OCI-LY1 (cell line): Measurements from ENCODE around the gene SRP14.

Experiments used
- H2AFZ ChIP-seq: fragments of 200-600 bp; sonication (generic), shearing (Covaris generic); 2 replicates; pipeline ENCODE4 v1.6.0; 2014; ENCODE audit warnings: antibody characterized with exemption, mild to moderate bottlenecking, low read length
- H3F3A ChIP-seq: fragments of 200-600 bp; sonication (generic), shearing (Covaris generic); 2 replicates; pipeline ENCODE4 v1.6.0; 2014; ENCODE audit warnings: mild to moderate bottlenecking, antibody characterized with exemption, low read length, moderate library complexity; ENCODE audit not compliant: insufficient read depth
- H3K27ac ChIP-seq: fragments of 200-600 bp; sonication (generic); 2 replicates; pipeline ENCODE4 v1.5.1; 2014; ENCODE audit warnings: low read length, mixed run types, mild to moderate bottlenecking, low read depth; ENCODE audit not compliant: poor library complexity, severe bottlenecking
- H3K27me3 ChIP-seq: fragments of 200-600 bp; sonication (generic); 2 replicates; pipeline ENCODE4 v1.6.0; 2014; ENCODE audit warnings: antibody characterized with exemption, mild to moderate bottlenecking, low read length, moderate library complexity; ENCODE audit not compliant: insufficient read depth
- H3K36me3 ChIP-seq: fragments of 200-600 bp; sonication (generic); 2 replicates; pipeline ENCODE4 v1.6.1; 2014; ENCODE audit warnings: mild to moderate bottlenecking, antibody characterized with exemption, low read length, moderate library complexity, mixed read lengths; ENCODE audit not compliant: insufficient read depth
- H3K4me1 ChIP-seq: fragments of 200-600 bp; sonication (generic); 2 replicates; pipeline ENCODE4 v1.5.1; 2014; ENCODE audit warnings: mild to moderate bottlenecking, low read length, moderate library complexity; ENCODE audit not compliant: insufficient read depth, severe bottlenecking
- H3K4me2 ChIP-seq: fragments of 200-600 bp; sonication (generic), shearing (Covaris generic); 2 replicates; pipeline ENCODE4 v1.6.1; 2014; ENCODE audit warnings: low read length
- H3K4me3 ChIP-seq: fragments of 200-600 bp; sonication (generic); 2 replicates; pipeline ENCODE4 v1.5.1; 2014; ENCODE audit warnings: low read length, low read depth, mild to moderate bottlenecking, mixed read lengths; ENCODE audit not compliant: poor library complexity, severe bottlenecking
- H3K79me2 ChIP-seq: fragments of 200-600 bp; shearing (Covaris generic); 2 replicates; pipeline ENCODE4 v1.6.1; 2016; ENCODE audit warnings: mixed run types, low read length, mixed read lengths; ENCODE audit not compliant: insufficient read depth
- H3K9ac ChIP-seq: fragments of 200-600 bp; sonication (generic), shearing (Covaris generic); 2 replicates; pipeline ENCODE4 v1.6.1; 2014; ENCODE audit warnings: mild to moderate bottlenecking, low read length, mixed read lengths
- H3K9me2 ChIP-seq: fragments of 200-600 bp; sonication (generic), shearing (Covaris generic); 2 replicates; pipeline ENCODE4 v1.6.1; 2014; ENCODE audit warnings: low read depth, mild to moderate bottlenecking, low read length, mixed read lengths
- H3K9me3 ChIP-seq: fragments of 200-600 bp; shearing (Covaris generic); 2 replicates; pipeline ENCODE4 v1.6.1; 2014; ENCODE audit warnings: low read length, mixed read lengths
- H4K20me1 ChIP-seq: fragments of 200-600 bp; sonication (generic), shearing (Covaris generic); 2 replicates; pipeline ENCODE4 v1.6.0; 2016; ENCODE audit warnings: mild to moderate bottlenecking, low read length; ENCODE audit not compliant: insufficient read depth
- EZH2 ChIP-seq: fragments of 200-600 bp; sonication (generic), shearing (Covaris generic); IDR thresholded peaks from 2 replicates; pipeline ENCODE4 v1.8.0; 2017; ENCODE audit warnings: borderline replicate concordance, mixed run types, mild to moderate bottlenecking, antibody characterized with exemption, low read length, moderate library complexity, mixed read lengths
- TF ChIP-seq, protein P1 (sequence below): fragments of 200-600 bp; sonication (generic), shearing (Covaris generic); IDR thresholded peaks from 2 replicates; pipeline ENCODE4 v1.5.1; 2017; ENCODE audit warnings: mild to moderate bottlenecking, antibody characterized with exemption, low read length, moderate library complexity, mixed read lengths

The SRP14 gene, protein sequence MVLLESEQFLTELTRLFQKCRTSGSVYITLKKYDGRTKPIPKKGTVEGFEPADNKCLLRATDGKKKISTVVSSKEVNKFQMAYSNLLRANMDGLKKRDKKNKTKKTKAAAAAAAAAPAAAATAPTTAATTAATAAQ

DNA sequence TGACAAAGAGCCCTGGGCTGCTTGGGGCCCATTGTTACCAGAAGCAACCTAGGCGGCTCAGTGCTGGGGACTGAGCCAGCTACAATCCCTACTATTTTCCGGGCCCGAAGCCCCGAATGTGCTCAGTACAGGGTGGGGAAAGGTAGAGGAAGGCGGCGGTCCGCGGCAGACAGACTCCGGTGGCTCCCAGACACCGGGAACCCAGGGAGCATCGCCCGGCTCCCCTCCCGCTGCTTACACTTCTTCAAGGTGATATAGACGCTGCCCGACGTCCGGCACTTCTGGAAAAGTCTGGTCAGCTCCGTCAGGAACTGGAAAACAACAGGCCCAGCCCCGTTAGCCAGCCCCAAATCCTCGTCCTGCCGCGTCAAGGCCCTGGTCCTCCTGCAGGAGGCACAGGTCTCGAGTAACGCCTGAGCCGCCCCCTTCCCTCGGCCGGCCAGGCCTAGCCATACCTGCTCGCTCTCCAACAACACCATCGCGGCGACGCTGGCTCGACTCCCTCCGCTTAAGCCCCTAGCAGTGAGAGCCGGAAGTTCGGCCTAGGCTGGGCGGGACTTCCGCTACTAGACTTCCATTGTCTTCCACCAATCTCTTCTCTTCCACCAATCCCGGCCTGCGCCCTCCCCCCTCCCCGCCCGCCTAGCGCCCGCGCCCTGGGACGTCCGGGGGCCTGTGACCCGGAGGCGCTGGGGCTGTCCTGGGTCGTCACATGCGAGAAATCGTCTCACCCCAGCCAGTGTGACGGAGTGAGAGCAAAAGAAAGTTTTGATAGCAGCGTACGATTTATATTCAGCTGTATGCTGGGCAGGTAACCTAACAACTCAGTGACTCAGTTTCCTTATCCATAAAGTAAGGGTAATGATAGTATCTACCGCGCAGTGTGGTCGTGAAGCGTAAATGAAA lies at the start of gene SRP14:
SRP14 (minus strand) TSS at position 544 of the 906 bp plus-strand sequence; CDS start at position 479, 65 bp downstream.
- H4K20me1 ChIP-seq, result no peaks in the 10 kb centered on the region
- no peaks in the 10 kb centered on the region for H3K27me3 ChIP-seq
- TF ChIP-seq, protein P1, sequence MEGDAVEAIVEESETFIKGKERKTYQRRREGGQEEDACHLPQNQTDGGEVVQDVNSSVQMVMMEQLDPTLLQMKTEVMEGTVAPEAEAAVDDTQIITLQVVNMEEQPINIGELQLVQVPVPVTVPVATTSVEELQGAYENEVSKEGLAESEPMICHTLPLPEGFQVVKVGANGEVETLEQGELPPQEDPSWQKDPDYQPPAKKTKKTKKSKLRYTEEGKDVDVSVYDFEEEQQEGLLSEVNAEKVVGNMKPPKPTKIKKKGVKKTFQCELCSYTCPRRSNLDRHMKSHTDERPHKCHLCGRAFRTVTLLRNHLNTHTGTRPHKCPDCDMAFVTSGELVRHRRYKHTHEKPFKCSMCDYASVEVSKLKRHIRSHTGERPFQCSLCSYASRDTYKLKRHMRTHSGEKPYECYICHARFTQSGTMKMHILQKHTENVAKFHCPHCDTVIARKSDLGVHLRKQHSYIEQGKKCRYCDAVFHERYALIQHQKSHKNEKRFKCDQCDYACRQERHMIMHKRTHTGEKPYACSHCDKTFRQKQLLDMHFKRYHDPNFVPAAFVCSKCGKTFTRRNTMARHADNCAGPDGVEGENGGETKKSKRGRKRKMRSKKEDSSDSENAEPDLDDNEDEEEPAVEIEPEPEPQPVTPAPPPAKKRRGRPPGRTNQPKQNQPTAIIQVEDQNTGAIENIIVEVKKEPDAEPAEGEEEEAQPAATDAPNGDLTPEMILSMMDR, result no peak
- TF ChIP-seq EZH2, result no peak
- H2AFZ ChIP-seq, result no peak within 1 kb of the TSS
- no peaks in the 10 kb centered on the region for H3K9me3 ChIP-seq
- peaks cover 37% of the 10 kb centered on the region for H3K36me3 ChIP-seq
- peak within 1 kb of the TSS; percentile 88 for H3K9ac ChIP-seq
- peaks cover 13% of the 10 kb centered on the region for H3K79me2 ChIP-seq
- H3K4me3 ChIP-seq, result peak within 1 kb of the TSS; percentile 79
- H3K4me2 ChIP-seq, result peak within 1 kb of the TSS; percentile 88
- H3K27ac ChIP-seq, result peak within 1 kb of the TSS; percentile 61
- H3K9me2 ChIP-seq, result no peaks in the 10 kb centered on the region
- H3F3A ChIP-seq, result no peaks in the 10 kb centered on the region
- peaks cover 33% of the 10 kb centered on the region for H3K4me1 ChIP-seq

DNA sequence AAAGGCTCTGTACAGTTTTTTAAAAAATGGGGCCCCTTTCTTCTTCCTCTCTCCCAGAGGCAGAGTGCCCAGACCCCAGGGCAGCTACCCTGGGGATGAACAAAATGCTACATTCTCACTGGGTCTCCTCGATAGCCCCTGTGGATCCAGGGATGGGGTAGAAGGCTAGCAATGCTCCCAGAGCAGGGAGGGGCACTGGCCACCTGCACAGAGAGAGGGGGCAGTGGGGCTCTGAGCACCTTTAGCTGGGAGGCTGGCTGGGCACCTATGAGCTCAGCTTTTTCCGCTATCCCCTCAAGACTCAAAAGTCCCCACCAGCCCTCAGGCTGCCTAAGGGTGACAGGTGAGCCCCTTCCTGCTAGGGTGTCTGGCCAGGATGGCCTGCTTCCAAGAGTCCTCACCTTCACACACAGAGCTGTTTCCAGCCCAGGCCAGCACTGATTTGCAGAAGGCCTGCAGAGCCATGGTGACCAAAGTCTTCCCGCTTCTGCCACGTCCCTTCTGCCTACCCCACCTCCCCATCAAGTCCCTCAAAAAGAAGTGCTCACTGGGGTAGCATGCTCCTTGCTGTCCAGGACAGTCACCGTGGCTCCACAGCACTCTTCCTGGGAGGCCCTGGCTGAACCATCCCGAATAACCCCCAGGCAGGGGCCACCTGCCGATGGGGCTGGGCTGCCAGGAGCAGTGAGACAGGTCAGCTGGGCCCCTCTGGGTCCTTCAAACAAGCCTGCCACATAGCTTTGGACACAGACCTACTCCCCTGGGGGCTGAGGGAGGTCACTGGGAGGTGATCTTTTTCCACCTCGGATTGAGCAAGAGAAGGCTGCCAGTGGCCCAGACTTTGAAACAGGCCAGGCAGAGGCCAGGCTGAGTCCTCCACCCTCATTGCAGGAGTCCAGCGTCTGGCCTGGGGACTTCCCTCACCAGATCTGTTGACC lies 49.3 kb upstream of the SRP14 start:
- H2AFZ ChIP-seq, result no peak overlapping the region
- H3K4me3 ChIP-seq, result no peak overlapping the region
- no peaks in the 10 kb centered on the region for H3K27me3 ChIP-seq
- H3K9me2 ChIP-seq, result no peaks in the 10 kb centered on the region
- H3K9me3 ChIP-seq, result no peaks in the 10 kb centered on the region
- H3K4me2 ChIP-seq, result peak overlapping the region; percentile 10; the same call in 1 of the 2 replicates
- peak overlapping the region; percentile 28; the same call in 1 of the 2 replicates for H3K9ac ChIP-seq
- no peaks in the 10 kb centered on the region for H4K20me1 ChIP-seq
- TF ChIP-seq, protein P1, result no peak
- no peak for TF ChIP-seq EZH2
- H3F3A ChIP-seq, result no peaks in the 10 kb centered on the region
- H3K4me1 ChIP-seq, result peaks cover 79% of the 10 kb centered on the region
- no peaks in the 10 kb centered on the region for H3K79me2 ChIP-seq
- peaks cover 27% of the 10 kb centered on the region; the same call in 1 of the 2 replicates for H3K36me3 ChIP-seq
- H3K27ac ChIP-seq, result peak overlapping the region; percentile 99

DNA sequence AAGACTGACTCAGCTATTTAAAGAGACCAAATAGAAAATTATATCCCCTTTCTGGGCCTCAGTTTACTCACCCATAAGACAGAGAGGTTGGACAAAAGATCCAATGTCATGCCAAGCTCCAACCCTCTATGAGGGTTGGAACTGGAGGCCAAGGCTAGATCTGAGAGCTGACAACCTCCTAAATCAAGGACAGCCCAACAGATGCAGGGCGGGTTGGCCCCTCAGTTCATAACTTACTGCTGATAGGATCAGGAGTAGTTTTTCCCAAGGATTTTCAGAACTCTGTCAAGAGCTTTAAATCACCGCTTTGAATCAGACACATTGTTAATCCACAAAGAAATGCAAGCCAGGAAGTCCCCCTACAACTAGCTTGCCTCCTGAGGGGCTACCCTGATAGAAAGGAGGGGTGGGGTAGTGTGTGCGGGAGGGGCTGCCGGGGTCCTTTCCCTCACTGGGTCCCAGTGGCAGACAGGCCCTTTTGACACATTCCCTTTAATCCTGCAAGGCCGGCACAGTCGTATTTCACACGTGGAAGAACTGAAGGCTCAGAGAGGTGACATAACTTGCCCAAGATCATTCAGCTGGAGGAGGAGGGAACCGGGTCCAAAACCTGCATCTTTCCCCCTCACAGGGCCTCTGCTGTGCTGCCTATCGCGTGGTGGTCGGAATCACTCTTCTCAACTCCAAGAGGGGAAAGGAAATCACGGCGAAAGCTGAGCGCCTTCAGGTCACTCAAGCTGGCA lies 48.3 kb upstream of the SRP14 start:
- Histone ChIP-seq H3K27ac (peak overlapping the region; percentile 99), H3K27me3 (no peaks in the 10 kb centered on the region), H3K9ac (no peak overlapping the region; the same call in 1 of the 2 replicates), H3K4me3 (no peak overlapping the region), H2AFZ (no peak overlapping the region), H3K9me2 (no peaks in the 10 kb centered on the region), H3K79me2 (no peaks in the 10 kb centered on the region), H3K4me2 (no peak overlapping the region), H3K36me3 (peaks cover 27% of the 10 kb centered on the region; the same call in 1 of the 2 replicates), H4K20me1 (no peaks in the 10 kb centered on the region), H3K4me1 (peaks cover 79% of the 10 kb centered on the region), H3F3A (no peaks in the 10 kb centered on the region), H3K9me3 (no peaks in the 10 kb centered on the region)
- TF ChIP-seq EZH2, result no peak
- TF ChIP-seq, protein P1, result no peak
